Lower lobe of right lung (tissue), 2 donors: ENCODE measurements around the gene MPHOSPH8. TPM values are rescaled to one million over a fixed set of nuclear protein-coding genes. Genes with fewer than 3 reads are reported as not detected.

Experiments
- ATAC-seq, 2 donors: fragments of 200-7000 bp; cut with Tn5 transposase; one replicate each; pipeline ENCODE4 v1.9.1; 2020 to 2022; ENCODE audit warnings: mild to moderate bottlenecking in 2 of 2, moderate library complexity in 2 of 2
- DNase-seq: peaks from one replicate; pipeline ENCODE4 v3.0.0-alpha.2; 2020
- H3K27ac ChIP-seq: fragments of 200-600 bp; one replicate; pipeline ENCODE4 v1.8.0; 2022
- H3K27me3 ChIP-seq: fragments of 200-600 bp; one replicate; pipeline ENCODE4 v1.8.0; 2022; ENCODE audit warnings: low read depth
- H3K36me3 ChIP-seq: fragments of 200-600 bp; one replicate; pipeline ENCODE4 v1.8.0; 2022; ENCODE audit warnings: mild to moderate bottlenecking
- H3K4me1 ChIP-seq: fragments of 200-600 bp; one replicate; pipeline ENCODE4 v1.8.0; 2022
- H3K4me3 ChIP-seq: fragments of 200-600 bp; one replicate; pipeline ENCODE4 v1.8.0; 2022; ENCODE audit warnings: mild to moderate bottlenecking
- H3K9me3 ChIP-seq: fragments of 200-600 bp; one replicate; pipeline ENCODE4 v1.8.0; 2022
- CTCF ChIP-seq: fragments of 200-600 bp; IDR thresholded peaks from one replicate; pipeline ENCODE4 v1.8.0; 2022; ENCODE audit warnings: antibody characterized with exemption, mild to moderate bottlenecking
- intact Hi-C: fragments of 100-400 bp; cut with DNase I; formaldehyde crosslinking; loops from one replicate; pipeline ENCODE4 v1.11.0; 2022
- total RNA-seq: library from RNA; stranded (reverse); fragmentation: NEBNext Ultra II Directional; extraction: Animal tissue kit (Norgen Biotek cat#: 25700); gene quantifications from one replicate; pipeline ENCODE4 v1.2.1, GENCODE V29; 2021
- donor health status: DM: no; HTN: yes; CAD: no; lungs with severe emphysema.

The MPHOSPH8 gene
- total RNA-seq, 1 donor from 2014 or later: 46.5 TPM

- H3K4me3 ChIP-seq: no peak overlapping the region
- intact Hi-C loops: no loop called here
- DNase-seq (no peak), ATAC-seq (no peak)
- peaks cover 19% of the 10 kb centered on the region for H3K36me3 ChIP-seq
- no peaks in the 10 kb centered on the region for H3K9me3 ChIP-seq
- no peaks in the 10 kb centered on the region for H3K27me3 ChIP-seq
- H3K27ac ChIP-seq: no peak overlapping the region
- TF ChIP-seq CTCF: no peak
- H3K4me1 ChIP-seq: no peaks in the 10 kb centered on the region
Measured at GRCh38 chr13:19713186-19713965, 79.9 kb downstream of the MPHOSPH8 start.

GRCh38 chr13:19720039-19720438 is 86.6 kb downstream of the MPHOSPH8 start:
- H3K9me3 ChIP-seq: no peaks in the 10 kb centered on the region
- ATAC-seq: no peak
- peaks cover 32% of the 10 kb centered on the region for H3K36me3 ChIP-seq
- H3K27me3 ChIP-seq: no peaks in the 10 kb centered on the region
- no peak overlapping the region for H3K4me3 ChIP-seq
- no peaks in the 10 kb centered on the region for H3K4me1 ChIP-seq
- intact Hi-C loops: no loop called here
- no peak overlapping the region for H3K27ac ChIP-seq
- TF ChIP-seq CTCF: no peak
- no peak for DNase-seq

Other genes starting within 250 kb of the MPHOSPH8 start
- not detected for gene TPTE2, start 72.1 kb upstream of the MPHOSPH8 start, total RNA-seq
- gene PSPC1, start 149.3 kb downstream of the MPHOSPH8 start, total RNA-seq: 40.5 TPM
- 10.9 TPM for gene ZMYM5, start 230.0 kb downstream of the MPHOSPH8 start, total RNA-seq